NCI-H1417 (cell line): ENCODE measurements around the gene GIT1.

Source experiments
- DNase-seq, 3 experiments: peaks; one replicate each; lab custom pipeline; 2025; lab: John Stamatoyannopoulos, UW

Gene GIT1

GRCh38 chr17:29589524-29590410 lies at the start of gene GIT1:
Gene GIT1 (minus strand): TSS chr17:29589648. CDS start chr17:29589378, 270 bp downstream.
- peak; percentile 90 to 91 (median 91) for DNase-seq

- DNase-seq = no peak
Measured at GRCh38 chr17:29633886-29634285, 44.4 kb upstream of the GIT1 start.

- DNase-seq = no peak
Measured at GRCh38 chr17:29630630-29631193, 41.3 kb upstream of the GIT1 start.

- DNase-seq = no peak
Measured at GRCh38 chr17:29629839-29630238, 40.4 kb upstream of the GIT1 start.

- no peak for DNase-seq
Measured at GRCh38 chr17:29628644-29629043, 39.2 kb upstream of the GIT1 start.

- no peak for DNase-seq
Measured at GRCh38 chr17:29627951-29628350, 38.5 kb upstream of the GIT1 start.

- DNase-seq = no peak
Measured at GRCh38 chr17:29625037-29625750, 35.7 kb upstream of the GIT1 start.

- no peak for DNase-seq
Measured at GRCh38 chr17:29624586-29624985, 35.1 kb upstream of the GIT1 start.

GRCh38 chr17:29623283-29623647 lies 33.8 kb upstream of the GIT1 start:
- DNase-seq = no peak

- peak; percentile 54 to 77 (median 71) for DNase-seq
Measured at GRCh38 chr17:29622337-29623282, 33.2 kb upstream of the GIT1 start, which contains the start of gene CORO6. Gene CORO6 (minus strand): TSS chr17:29622912. CDS start chr17:29621421, 1,491 bp downstream.

GRCh38 chr17:29621751-29622194 lies 32.3 kb upstream of the GIT1 start:
- DNase-seq = no peak

- DNase-seq = no peak
Measured at GRCh38 chr17:29620779-29621500, 31.5 kb upstream of the GIT1 start.

- no peak for DNase-seq
Measured at GRCh38 chr17:29620271-29620670, 30.8 kb upstream of the GIT1 start.

- peak in 1 of 3 experiments; percentile 29 for DNase-seq
Measured at GRCh38 chr17:29619251-29619650, 29.8 kb upstream of the GIT1 start.

GRCh38 chr17:29618272-29619065 lies 29.0 kb upstream of the GIT1 start:
- DNase-seq = no peak

- peak; percentile 70 to 79 (median 76) for DNase-seq
Measured at GRCh38 chr17:29617481-29618271, 28.2 kb upstream of the GIT1 start.

- DNase-seq = peak; percentile 76 to 88 (median 81)
Measured at GRCh38 chr17:29617125-29617480, 27.7 kb upstream of the GIT1 start.

GRCh38 chr17:29616300-29617048 lies 27.0 kb upstream of the GIT1 start:
- DNase-seq = no peak
